Activated CD4-positive, alpha-beta T cell treated with anti-CD3 and anti-CD28 coated beads, Interleukin-2, amount 50 U/mL, for 16 hours (primary cell): ENCODE measurements around the gene DNAJB8.

ENCODE experiments used
- DNase-seq: peaks from one replicate; pipeline ENCODE4 v3.0.0-alpha.2; 2020

The DNAJB8 gene

GRCh38 chr3:128424508-128425069 lies 42.1 kb downstream of the DNAJB8 start:
- DNase-seq = no peak

DNA sequence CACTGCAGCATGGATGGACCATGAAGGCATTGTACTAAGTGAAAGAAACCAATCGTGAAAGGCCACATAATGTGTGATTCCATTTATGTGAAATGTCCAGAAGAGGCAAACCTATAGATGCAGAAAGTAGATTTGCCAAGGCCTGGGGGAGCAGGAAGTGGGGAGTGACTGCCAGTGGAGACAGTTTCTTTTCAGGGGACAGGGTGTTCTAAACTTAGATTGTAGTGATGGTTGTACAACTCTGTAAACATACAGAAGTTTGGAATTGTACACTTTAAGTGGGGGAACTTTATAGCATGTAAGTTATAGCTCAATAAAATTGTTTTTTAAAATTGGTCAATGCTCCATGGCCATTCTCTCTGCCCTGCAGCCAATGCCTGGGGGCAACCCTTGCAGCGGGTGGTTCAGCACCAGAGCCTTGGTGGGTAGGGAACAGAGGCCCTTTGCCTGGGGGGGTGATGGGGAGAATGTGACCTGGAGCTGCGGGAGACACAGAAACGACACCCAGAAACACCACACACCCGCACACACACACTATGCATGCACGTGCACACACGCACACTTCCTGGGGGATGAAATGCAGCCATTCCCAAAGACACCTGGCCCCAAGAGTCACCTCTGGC lies 43.1 kb downstream of the DNAJB8 start:
- DNase-seq = no peak

DNA sequence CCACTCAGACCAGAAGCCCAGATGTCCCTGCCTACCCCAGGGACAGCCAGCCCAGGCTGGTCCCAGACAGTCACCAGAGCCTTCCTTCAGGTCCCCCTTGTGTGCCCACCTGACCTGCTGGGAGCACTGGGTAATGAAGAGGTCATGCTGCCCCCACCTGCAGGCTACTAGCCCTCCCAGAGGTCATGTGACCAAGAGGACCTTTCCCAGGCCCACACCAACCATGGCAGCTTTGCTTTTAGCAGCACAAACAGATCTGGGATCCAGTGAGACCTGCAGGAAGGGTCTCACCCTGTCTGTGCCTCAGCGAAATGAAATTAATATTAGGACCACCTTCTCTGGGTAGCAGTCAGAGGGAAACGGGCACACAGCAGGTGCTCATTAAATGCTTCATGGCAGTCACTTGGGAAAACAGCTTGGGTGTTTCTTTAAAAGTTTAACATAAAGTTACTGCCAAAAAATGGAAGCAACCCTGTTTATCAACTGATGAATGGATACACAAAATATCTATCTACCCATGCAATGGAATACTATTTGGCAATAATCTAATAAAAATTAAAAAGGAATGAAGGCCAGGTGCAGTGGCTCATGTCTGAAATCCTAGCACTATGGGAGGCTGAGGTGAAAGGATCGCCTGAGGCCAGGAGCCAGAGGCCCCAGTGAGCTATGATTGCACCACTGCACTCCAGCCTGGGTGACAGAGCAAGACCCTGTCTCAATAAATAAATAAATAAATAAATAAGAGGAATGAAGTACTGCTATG lies 43.7 kb downstream of the DNAJB8 start:
- no peak for DNase-seq

DNA sequence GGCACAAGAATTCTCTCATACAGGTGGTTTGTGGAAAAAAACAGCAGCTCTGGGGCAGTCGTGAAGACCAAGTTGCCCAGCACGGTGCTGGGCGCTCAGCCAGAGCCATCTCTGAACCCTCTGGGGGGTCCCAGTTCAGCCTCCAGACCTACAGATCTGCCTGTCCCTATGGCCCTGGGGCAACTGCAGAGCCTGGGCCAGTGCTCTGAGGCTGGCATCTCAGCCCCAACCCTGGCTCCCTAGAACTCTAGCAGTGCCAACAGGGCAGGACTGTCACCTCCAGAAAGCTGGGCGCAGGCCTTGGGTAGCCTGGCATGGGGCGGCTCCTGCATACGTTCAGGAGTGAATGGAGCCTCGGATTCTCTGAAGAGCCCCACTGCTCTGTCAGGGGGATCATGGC lies 44.7 kb downstream of the DNAJB8 start:
- no peak for DNase-seq

DNA sequence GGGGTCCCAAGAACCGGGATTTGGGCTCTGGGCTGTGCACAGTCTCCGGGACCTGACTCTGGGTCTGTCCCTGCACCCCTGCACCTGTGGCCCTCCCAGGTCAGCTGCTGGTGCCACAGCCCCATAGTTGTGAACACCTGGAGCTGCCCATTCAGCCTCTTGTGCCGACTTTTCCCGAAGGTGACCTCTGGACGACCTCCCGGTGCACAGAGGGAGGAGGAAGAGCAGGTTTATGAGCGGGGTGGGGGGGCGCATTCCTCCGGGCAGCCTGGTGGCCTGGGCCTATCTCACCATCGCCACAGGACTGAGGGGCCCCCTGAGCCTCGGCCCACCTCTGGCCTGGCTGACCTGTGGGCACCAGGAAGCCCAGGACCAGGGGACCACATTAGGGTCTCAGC lies 45.3 kb downstream of the DNAJB8 start:
- no peak for DNase-seq

DNA sequence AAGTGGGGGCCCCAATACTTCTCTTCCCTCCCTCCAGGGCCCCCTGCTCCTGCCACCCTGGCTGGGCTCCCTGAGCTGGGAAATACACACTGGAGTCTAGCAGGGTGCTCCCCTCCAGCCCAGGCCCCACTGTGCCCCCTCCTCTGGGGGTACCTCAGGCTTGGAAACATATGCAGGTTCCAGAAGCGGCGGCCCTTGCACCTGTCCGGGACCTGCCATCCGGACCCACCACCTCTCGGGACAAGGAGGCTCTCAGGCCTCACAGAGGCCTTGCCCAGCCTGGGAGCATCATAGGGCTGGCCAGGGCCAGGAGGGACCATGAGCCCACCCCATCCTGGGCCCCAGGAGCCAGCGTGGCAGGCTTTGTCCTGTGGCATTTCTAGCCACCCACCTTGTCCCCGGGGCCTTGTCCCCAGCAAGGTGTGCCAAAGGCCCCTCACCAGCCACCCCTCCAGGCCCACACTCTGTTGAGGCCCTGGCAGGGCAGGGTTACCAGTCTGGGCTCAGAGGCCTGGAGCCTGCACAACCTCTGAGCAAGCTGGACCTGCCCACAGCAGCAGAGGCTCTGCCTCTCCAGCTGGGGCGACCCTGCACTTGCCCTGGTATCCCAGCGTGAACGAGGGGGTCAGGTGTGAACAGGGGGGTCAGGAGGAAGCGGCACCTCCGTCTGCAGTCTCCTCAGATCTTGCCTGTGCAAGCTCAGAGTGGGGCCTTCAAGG lies 45.8 kb downstream of the DNAJB8 start:
- DNase-seq = no peak

DNA sequence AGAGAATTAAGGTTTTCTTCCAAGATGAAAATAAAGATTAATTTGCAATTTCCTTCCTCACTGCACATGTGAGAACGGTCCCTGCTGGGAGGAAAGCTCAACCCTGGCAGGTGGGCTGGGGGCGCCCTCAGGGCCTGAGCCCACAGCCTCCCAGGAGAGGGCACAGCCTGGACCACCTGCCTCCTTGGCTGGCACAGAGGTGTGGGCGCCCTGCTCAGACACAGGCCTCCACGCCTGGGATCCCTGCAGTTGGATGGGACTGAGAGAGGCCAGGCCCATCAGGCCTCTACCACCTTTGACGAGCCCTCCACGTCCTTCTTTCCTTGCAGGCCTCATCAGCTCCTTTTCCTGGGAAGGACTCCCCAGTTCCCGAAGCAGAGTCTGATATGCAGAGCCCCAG lies 46.4 kb downstream of the DNAJB8 start:
- no peak for DNase-seq

- no peak for DNase-seq
Measured at GRCh38 chr3:128419311-128419710, 47.4 kb downstream of the DNAJB8 start.

GRCh38 chr3:128418900-128419299 lies 47.8 kb downstream of the DNAJB8 start:
- no peak for DNase-seq

DNA sequence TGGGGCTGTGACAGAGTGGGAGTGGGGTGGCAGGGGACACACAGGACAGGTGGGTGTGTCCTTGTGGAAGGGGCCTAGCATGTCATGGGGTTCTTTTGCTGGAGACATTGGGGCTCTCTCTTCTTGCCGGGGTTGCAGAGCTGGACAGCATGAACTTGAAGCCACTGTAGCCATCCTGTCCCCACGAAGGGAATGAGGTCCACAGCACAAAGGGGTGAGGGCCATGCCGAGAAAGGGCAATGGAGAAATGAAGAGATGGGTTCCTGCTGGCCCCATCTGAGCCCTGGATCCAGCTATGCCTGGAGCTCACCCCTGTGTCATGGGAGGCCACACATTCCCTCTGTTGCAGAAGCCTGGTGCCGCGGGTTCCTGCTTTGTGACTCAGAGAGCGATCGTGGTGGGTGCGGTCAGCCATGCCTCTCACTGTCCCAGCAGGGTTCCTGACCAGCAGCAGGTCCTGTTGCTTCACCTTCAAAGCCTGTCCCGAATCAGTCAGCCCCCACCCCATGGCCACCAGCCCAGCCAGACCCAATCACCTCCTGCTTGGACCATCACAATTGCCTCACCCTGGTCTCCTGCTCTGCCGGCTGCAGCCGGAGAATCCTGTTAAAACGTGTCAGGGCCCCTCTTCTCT lies 50.0 kb downstream of the DNAJB8 start:
- no peak for DNase-seq

DNA sequence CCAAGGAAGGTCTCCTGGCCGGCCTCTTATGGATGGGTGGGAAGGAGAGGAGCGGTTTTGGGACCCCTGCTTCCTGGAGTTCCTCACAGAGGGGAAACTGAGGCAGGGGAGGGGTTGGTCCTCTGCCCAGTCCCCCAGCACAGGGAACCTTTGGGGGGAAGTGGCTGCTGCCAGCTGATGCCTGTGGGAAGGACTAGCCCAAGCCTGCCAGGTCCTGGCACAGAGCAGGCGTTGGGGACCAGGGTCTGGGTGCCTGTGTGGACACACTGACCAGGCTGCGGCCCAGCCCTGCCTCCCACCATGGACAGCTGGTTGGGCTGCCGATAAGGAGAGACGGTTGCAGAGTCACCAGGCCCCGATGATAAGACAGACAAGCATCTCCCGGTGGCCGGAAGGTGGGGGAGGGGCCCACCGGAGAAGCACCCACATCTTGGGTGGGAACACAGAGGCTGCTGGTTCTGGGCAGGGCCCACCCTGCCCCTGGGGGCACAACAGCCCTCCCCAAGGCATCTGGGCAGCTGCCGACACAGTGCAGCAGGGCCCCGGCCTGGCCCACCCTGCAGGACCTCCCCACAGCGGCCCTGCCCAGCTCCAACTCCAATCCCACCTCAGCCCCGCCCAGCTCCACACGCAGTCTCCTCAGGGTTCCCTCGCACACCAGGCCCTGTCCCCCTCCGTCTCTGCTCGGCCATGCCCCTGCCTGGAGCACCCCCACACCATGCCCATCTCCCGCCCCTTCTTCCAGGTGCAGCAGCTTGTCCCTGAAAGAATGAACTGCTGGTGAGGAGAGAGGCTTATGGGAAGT lies 50.7 kb downstream of the DNAJB8 start:
- DNase-seq = no peak

DNA sequence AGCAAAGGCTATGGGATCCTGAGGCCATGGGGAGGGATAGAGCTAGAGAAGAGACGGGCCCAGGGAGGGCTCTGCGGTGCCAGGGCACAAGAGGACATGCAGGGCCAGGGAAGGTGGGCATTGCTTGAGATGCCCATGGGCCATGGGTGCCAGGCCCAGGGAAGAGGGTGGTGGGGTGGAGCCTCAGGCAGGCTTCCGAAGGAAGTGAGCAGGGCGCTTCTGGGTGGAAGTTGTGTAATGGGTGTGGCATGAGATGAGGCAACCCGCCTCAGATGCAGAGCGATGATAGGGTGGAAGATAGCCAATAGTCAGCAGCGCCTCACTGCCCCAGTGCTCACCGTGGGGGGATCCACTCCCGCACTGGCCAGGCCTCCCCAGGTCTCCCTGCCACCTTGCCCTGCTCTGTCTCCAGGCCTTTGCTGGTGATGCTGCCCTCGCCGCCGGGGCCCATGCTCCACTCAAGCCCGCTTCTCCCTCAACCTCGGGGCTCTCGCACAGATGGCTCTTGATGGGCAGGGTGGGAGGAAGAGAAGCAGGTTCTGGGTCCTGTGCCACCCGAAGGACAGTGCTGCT lies 51.4 kb downstream of the DNAJB8 start:
- no peak for DNase-seq

- DNase-seq = no peak
Measured at GRCh38 chr3:128413413-128414205, 53.1 kb downstream of the DNAJB8 start.

DNA sequence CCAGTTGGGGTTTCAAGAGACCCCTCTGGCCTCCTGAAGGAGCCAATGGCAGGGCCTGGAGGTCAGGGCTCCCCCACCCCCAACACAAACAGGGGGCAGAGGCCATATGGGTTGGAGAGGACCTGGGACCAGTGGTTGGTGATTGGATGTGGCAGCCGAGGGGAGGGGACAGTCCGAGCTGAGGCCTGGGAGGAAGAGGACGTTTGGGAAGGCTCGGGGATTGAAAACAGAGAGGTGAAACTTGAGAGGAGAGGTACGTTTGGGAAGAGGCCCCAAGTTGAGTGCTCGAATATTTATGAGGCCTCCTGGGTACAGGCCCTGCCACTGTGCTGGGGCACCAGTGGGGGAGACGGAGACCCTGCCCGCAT lies 53.7 kb downstream of the DNAJB8 start:
- no peak for DNase-seq
